WTC11 (cell line): ENCODE results near the gene CST9. TPM values are rescaled to one million over a fixed set of nuclear protein-coding genes. Genes with fewer than 3 reads are reported as not detected.

ENCODE experiments used
- ATAC-seq: fragments of 200-7000 bp; cut with Tn5 transposase; 2 replicates; pipeline ENCODE4 v1.10.0; 2021; ENCODE audit warnings: mild to moderate bottlenecking, moderate library complexity
- CTCF ChIA-PET: fragments of 300-600 bp; sonication (Branson Sonifier 250); formaldehyde crosslinking; loops from one replicate; lab custom pipeline; 2021; ENCODE audit warnings: antibody characterized with exemption; lab: Charles Lee
- POLR2A ChIA-PET: fragments of 350-600 bp; sonication (Branson Sonifier 250); formaldehyde crosslinking; loops from one replicate; lab custom pipeline; 2021; ENCODE audit warnings: antibody characterized with exemption; lab: Charles Lee
- DNase-seq: peaks from one replicate; pipeline ENCODE4 v3.0.0; 2021; ENCODE audit warnings: low spot score
- H3K27ac Mint-ChIP-seq: 2 replicates; pipeline ENCODE4 v1.8.0; 2021; ENCODE audit warnings: mixed read lengths
- H3K27me3 Mint-ChIP-seq: 2 replicates; pipeline ENCODE4 v1.8.0; 2021; ENCODE audit warnings: low read depth, mild to moderate bottlenecking, moderate library complexity, mixed read lengths
- H3K36me3 Mint-ChIP-seq: 2 replicates; pipeline ENCODE4 v1.8.0; 2021; ENCODE audit warnings: mixed read lengths
- H3K4me1 Mint-ChIP-seq: 2 replicates; pipeline ENCODE4 v1.8.0; 2022; ENCODE audit warnings: mixed read lengths
- H3K4me3 Mint-ChIP-seq: 2 replicates; pipeline ENCODE4 v1.8.0; 2021; ENCODE audit warnings: mild to moderate bottlenecking, moderate library complexity, mixed read lengths
- H3K9me3 Mint-ChIP-seq: 2 replicates; pipeline ENCODE4 v1.8.0; 2021; ENCODE audit warnings: mixed read lengths
- E2F1 ChIP-seq: sonication (generic); formaldehyde crosslinking; IDR thresholded peaks from 2 replicates; pipeline ENCODE4 v1.8.0; 2022; ENCODE audit warnings: mild to moderate bottlenecking, missing genetic modification reagents
- ELF4 ChIP-seq: sonication (generic); formaldehyde crosslinking; IDR thresholded peaks from 2 replicates; pipeline ENCODE4 v1.8.1; 2022; ENCODE audit warnings: low read depth, mild to moderate bottlenecking, moderate library complexity, missing genetic modification reagents
- GABPB1 ChIP-seq: sonication (generic); formaldehyde crosslinking; IDR thresholded peaks from 2 replicates; pipeline ENCODE4 v1.8.1; 2023; ENCODE audit warnings: mild to moderate bottlenecking, missing genetic modification reagents
- HMGXB4 ChIP-seq: sonication (generic); formaldehyde crosslinking; IDR thresholded peaks from 2 replicates; pipeline ENCODE4 v1.8.1; 2023; ENCODE audit warnings: mild to moderate bottlenecking, moderate library complexity, missing genetic modification reagents
- MXD4 ChIP-seq: fragments of 250-450 bp; sonication (Bioruptor Pico); IDR thresholded peaks from 2 replicates; pipeline ENCODE4 v1.8.0; 2021; ENCODE audit warnings: mild to moderate bottlenecking, moderate library complexity, borderline replicate concordance
- NFE2L1 ChIP-seq: sonication (generic); formaldehyde crosslinking; IDR thresholded peaks from 2 replicates; pipeline ENCODE4 v1.8.1; 2023; ENCODE audit warnings: missing genetic modification reagents
- OVOL2 ChIP-seq: fragments of 250-450 bp; sonication (Bioruptor Pico); IDR thresholded peaks from 2 replicates; pipeline ENCODE4 v1.9.0; 2021; ENCODE audit warnings: mild to moderate bottlenecking, borderline replicate concordance
- SOX15 ChIP-seq: fragments of 250-450 bp; sonication (Bioruptor Pico); IDR thresholded peaks from 2 replicates; pipeline ENCODE4 v1.9.0; 2021; ENCODE audit warnings: mild to moderate bottlenecking
- SP1 ChIP-seq: sonication (generic); formaldehyde crosslinking; conservative IDR thresholded peaks from 2 replicates; pipeline ENCODE4 v1.8.1; 2022; ENCODE audit warnings: missing genetic modification reagents
- TEAD1 ChIP-seq: sonication (generic); formaldehyde crosslinking; IDR thresholded peaks from 2 replicates; pipeline ENCODE4 v1.8.0; 2022; ENCODE audit warnings: mild to moderate bottlenecking, missing genetic modification reagents
- ZNF281 ChIP-seq: sonication (generic); formaldehyde crosslinking; IDR thresholded peaks from 2 replicates; pipeline ENCODE4 v1.8.0; 2023; ENCODE audit warnings: mild to moderate bottlenecking, missing genetic modification reagents
- total RNA-seq: library from RNA; stranded (reverse); gene quantifications from 3 replicates; pipeline ENCODE4 v1.2.3, GENCODE V29; 2021
- TF ChIP-seq, protein P1 (sequence below): sonication (generic); formaldehyde crosslinking; IDR thresholded peaks from 2 replicates; pipeline ENCODE4 v1.8.1; 2022; ENCODE audit warnings: mild to moderate bottlenecking, missing genetic modification reagents, moderate library complexity, borderline replicate concordance
- TF ChIP-seq, protein P2 (sequence below): sonication (generic); formaldehyde crosslinking; IDR thresholded peaks from 2 replicates; pipeline ENCODE4 v1.8.0; 2022; ENCODE audit warnings: missing genetic modification reagents
- TF ChIP-seq, protein P3 (sequence below): sonication (generic); formaldehyde crosslinking; IDR thresholded peaks from 2 replicates; pipeline ENCODE4 v1.8.1; 2022; ENCODE audit warnings: missing genetic modification reagents, borderline replicate concordance
- TF ChIP-seq, protein P4 (sequence below): sonication (generic); formaldehyde crosslinking; IDR thresholded peaks from 2 replicates; pipeline ENCODE4 v1.8.0; 2023; ENCODE audit warnings: missing genetic modification reagents, mild to moderate bottlenecking, borderline replicate concordance
- TF ChIP-seq, protein P5 (sequence below): sonication (generic); formaldehyde crosslinking; IDR thresholded peaks from 2 replicates; pipeline ENCODE4 v1.8.1; 2023; ENCODE audit warnings: mild to moderate bottlenecking, missing genetic modification reagents, moderate library complexity

Gene CST9
- total RNA-seq, 1 experiment from 2014 or later, result not detected

GRCh38 chr20:23637282-23638221 lies 31.8 kb upstream of the CST9 start, which contains the start of gene CST3 (continued):
- no peak for TF ChIP-seq ZNF281 (CRISPR knock-in tag)

DNA sequence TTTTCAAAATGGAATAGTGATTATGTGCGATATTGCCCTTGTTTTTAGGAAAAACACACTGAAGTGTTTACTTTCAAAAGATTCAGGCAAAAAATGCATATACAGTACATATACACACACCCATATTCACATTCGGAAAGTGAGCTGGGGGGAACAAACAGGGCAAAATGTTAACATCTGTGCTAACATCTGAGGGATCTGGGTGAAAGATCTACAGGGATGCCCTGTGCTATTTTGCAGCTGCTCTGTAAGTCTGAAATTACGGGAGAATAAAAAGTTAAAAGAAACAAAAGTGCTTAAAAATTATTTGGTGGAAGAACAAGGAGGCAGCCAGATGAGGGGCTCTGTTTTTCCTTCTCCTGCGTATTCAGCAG lies 31.2 kb upstream of the CST9 start:
- Mint-ChIP-seq H3K27me3 (peaks cover 18% of the 10 kb centered on the region), H3K36me3 (no peaks in the 10 kb centered on the region; the same call in 1 of the 2 replicates), H3K9me3 (no peaks in the 10 kb centered on the region), H3K4me1 (peaks cover 36% of the 10 kb centered on the region), H3K4me3 (peak overlapping the region; percentile 81), H3K27ac (no peak overlapping the region)
- TF ChIP-seq, protein P1, sequence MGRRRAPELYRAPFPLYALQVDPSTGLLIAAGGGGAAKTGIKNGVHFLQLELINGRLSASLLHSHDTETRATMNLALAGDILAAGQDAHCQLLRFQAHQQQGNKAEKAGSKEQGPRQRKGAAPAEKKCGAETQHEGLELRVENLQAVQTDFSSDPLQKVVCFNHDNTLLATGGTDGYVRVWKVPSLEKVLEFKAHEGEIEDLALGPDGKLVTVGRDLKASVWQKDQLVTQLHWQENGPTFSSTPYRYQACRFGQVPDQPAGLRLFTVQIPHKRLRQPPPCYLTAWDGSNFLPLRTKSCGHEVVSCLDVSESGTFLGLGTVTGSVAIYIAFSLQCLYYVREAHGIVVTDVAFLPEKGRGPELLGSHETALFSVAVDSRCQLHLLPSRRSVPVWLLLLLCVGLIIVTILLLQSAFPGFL (CRISPR knock-in tag), result no peak
- TF ChIP-seq TEAD1, result no peak
- TF ChIP-seq, protein P2, sequence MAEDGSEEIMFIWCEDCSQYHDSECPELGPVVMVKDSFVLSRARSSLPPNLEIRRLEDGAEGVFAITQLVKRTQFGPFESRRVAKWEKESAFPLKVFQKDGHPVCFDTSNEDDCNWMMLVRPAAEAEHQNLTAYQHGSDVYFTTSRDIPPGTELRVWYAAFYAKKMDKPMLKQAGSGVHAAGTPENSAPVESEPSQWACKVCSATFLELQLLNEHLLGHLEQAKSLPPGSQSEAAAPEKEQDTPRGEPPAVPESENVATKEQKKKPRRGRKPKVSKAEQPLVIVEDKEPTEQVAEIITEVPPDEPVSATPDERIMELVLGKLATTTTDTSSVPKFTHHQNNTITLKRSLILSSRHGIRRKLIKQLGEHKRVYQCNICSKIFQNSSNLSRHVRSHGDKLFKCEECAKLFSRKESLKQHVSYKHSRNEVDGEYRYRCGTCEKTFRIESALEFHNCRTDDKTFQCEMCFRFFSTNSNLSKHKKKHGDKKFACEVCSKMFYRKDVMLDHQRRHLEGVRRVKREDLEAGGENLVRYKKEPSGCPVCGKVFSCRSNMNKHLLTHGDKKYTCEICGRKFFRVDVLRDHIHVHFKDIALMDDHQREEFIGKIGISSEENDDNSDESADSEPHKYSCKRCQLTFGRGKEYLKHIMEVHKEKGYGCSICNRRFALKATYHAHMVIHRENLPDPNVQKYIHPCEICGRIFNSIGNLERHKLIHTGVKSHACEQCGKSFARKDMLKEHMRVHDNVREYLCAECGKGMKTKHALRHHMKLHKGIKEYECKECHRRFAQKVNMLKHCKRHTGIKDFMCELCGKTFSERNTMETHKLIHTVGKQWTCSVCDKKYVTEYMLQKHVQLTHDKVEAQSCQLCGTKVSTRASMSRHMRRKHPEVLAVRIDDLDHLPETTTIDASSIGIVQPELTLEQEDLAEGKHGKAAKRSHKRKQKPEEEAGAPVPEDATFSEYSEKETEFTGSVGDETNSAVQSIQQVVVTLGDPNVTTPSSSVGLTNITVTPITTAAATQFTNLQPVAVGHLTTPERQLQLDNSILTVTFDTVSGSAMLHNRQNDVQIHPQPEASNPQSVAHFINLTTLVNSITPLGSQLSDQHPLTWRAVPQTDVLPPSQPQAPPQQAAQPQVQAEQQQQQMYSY (CRISPR knock-in tag), result no peak
- TF ChIP-seq, protein P3, sequence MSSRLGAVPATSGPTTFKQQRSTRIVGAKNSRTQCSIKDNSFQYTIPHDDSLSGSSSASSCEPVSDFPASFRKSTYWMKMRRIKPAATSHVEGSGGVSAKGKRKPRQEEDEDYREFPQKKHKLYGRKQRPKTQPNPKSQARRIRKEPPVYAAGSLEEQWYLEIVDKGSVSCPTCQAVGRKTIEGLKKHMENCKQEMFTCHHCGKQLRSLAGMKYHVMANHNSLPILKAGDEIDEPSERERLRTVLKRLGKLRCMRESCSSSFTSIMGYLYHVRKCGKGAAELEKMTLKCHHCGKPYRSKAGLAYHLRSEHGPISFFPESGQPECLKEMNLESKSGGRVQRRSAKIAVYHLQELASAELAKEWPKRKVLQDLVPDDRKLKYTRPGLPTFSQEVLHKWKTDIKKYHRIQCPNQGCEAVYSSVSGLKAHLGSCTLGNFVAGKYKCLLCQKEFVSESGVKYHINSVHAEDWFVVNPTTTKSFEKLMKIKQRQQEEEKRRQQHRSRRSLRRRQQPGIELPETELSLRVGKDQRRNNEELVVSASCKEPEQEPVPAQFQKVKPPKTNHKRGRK, result no peak
- TF ChIP-seq, protein P4, sequence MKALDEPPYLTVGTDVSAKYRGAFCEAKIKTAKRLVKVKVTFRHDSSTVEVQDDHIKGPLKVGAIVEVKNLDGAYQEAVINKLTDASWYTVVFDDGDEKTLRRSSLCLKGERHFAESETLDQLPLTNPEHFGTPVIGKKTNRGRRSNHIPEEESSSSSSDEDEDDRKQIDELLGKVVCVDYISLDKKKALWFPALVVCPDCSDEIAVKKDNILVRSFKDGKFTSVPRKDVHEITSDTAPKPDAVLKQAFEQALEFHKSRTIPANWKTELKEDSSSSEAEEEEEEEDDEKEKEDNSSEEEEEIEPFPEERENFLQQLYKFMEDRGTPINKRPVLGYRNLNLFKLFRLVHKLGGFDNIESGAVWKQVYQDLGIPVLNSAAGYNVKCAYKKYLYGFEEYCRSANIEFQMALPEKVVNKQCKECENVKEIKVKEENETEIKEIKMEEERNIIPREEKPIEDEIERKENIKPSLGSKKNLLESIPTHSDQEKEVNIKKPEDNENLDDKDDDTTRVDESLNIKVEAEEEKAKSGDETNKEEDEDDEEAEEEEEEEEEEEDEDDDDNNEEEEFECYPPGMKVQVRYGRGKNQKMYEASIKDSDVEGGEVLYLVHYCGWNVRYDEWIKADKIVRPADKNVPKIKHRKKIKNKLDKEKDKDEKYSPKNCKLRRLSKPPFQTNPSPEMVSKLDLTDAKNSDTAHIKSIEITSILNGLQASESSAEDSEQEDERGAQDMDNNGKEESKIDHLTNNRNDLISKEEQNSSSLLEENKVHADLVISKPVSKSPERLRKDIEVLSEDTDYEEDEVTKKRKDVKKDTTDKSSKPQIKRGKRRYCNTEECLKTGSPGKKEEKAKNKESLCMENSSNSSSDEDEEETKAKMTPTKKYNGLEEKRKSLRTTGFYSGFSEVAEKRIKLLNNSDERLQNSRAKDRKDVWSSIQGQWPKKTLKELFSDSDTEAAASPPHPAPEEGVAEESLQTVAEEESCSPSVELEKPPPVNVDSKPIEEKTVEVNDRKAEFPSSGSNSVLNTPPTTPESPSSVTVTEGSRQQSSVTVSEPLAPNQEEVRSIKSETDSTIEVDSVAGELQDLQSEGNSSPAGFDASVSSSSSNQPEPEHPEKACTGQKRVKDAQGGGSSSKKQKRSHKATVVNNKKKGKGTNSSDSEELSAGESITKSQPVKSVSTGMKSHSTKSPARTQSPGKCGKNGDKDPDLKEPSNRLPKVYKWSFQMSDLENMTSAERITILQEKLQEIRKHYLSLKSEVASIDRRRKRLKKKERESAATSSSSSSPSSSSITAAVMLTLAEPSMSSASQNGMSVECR (CRISPR knock-in tag), result no peak
- no peak for TF ChIP-seq SOX15 (CRISPR knock-in tag)
- TF ChIP-seq, protein P5, sequence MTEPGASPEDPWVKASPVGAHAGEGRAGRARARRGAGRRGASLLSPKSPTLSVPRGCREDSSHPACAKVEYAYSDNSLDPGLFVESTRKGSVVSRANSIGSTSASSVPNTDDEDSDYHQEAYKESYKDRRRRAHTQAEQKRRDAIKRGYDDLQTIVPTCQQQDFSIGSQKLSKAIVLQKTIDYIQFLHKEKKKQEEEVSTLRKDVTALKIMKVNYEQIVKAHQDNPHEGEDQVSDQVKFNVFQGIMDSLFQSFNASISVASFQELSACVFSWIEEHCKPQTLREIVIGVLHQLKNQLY (CRISPR knock-in tag), result no peak
- TF ChIP-seq OVOL2 (CRISPR knock-in tag), result no peak
- TF ChIP-seq E2F1 (CRISPR knock-in tag), result no peak
- TF ChIP-seq MXD4 (CRISPR knock-in tag), result no peak
- no peak for TF ChIP-seq NFE2L1 (CRISPR knock-in tag)
- TF ChIP-seq HMGXB4 (CRISPR knock-in tag), result no peak
- no peak for TF ChIP-seq GABPB1 (CRISPR knock-in tag)
- no peak for TF ChIP-seq SP1 (CRISPR knock-in tag)
- TF ChIP-seq ELF4 (CRISPR knock-in tag), result no peak
- DNase-seq, result no peak
- CTCF ChIA-PET, result interaction anchor here (0.8 to 1.1 kb wide), 2 partner anchors 31 to 195 kb away, joined by 3 to 4 read pairs; no protein-coding TSS in a partner anchor
- ATAC-seq, result no peak
- POLR2A ChIA-PET, result no interaction called here
